H1 (cell line): Measurements from ENCODE around the gene GALNT9. TPM values are rescaled to one million over a fixed set of nuclear protein-coding genes. Genes with fewer than 3 reads are reported as not detected.
A peak's percentile ranks its signal among the peaks of the same experiment; 100 is the strongest.

Experiments
- CTCF ChIA-PET: fragments of 300-600 bp; sonication (Branson Sonifier 250); formaldehyde crosslinking; loops from one replicate; lab custom pipeline; 2021; ENCODE audit not compliant: partially characterized antibody; lab: Charles Lee
- POLR2A ChIA-PET: fragments of 300-600 bp; sonication (Branson Sonifier 250); formaldehyde crosslinking; loops from one replicate; lab custom pipeline; 2021; ENCODE audit warnings: inconsistent platforms; ENCODE audit not compliant: partially characterized antibody; lab: Charles Lee
- DNase-seq, 2 experiments: peaks; one replicate each; pipeline versions ENCODE4 v3.0.0 to v3.0.0-alpha.2; 2010 to 2022; ENCODE audit warnings: low spot score in 2 of 2, low read depth in 1 of 2, mixed read lengths in 1 of 2
- FAIRE-seq: peaks from 2 replicates; lab custom pipeline; 2011; peaks lifted over from hg19 to GRCh38; lab: Jason Lieb, UNC
- H2AFZ ChIP-seq: 2 replicates; pipeline ENCODE4 v1.8.1; 2012; ENCODE audit warnings: low read length, inconsistent platforms
- H2AK5ac ChIP-seq: 2 replicates; pipeline ENCODE4 v1.6.1; 2013; ENCODE audit warnings: low read depth, low read length
- H2BK120ac ChIP-seq: replicated peaks from 2 replicates; pipeline ENCODE3; 2013; ENCODE audit warnings: low read depth, low read length, inconsistent platforms
- H2BK12ac ChIP-seq: 2 replicates; pipeline ENCODE4 v1.6.1; 2013; ENCODE audit warnings: low read depth, low read length
- H2BK15ac ChIP-seq: 2 replicates; pipeline ENCODE4 v1.6.1; 2013; ENCODE audit warnings: low read length
- H2BK20ac ChIP-seq: 2 replicates; pipeline ENCODE4 v1.6.1; 2013; ENCODE audit warnings: low read length
- H2BK5ac ChIP-seq: 2 replicates; pipeline ENCODE4 v1.6.1; 2013; ENCODE audit warnings: low read depth, low read length
- H3K14ac ChIP-seq: 2 replicates; pipeline ENCODE4 v1.6.1; 2013; ENCODE audit warnings: inconsistent platforms; ENCODE audit not compliant: insufficient read length
- H3K18ac ChIP-seq: 2 replicates; pipeline ENCODE4 v1.6.1; 2013; ENCODE audit warnings: low read length; ENCODE audit errors: extremely low read depth
- H3K23ac ChIP-seq: 2 replicates; pipeline ENCODE4 v1.6.1; 2013; ENCODE audit warnings: inconsistent platforms; ENCODE audit not compliant: insufficient read length
- H3K23me2 ChIP-seq: 2 replicates; pipeline ENCODE4 v1.6.1; 2013; ENCODE audit warnings: low read depth, low read length
- H3K27ac ChIP-seq: 2 replicates; pipeline ENCODE4 v1.6.1; 2011; ENCODE audit warnings: low read depth, low read length, inconsistent platforms
- H3K27me3 ChIP-seq, 4 experiments: replicated peaks in 1 of 4; 1 replicate in 1 of 4; 2 replicates in 3 of 4; pipeline versions ENCODE4 v1.6.1 to v1.8.1; 2011 to 2013; ENCODE audit warnings: low read length in 3 of 4, mild to moderate bottlenecking in 3 of 4, inconsistent platforms in 2 of 4, mixed read lengths in 2 of 4, moderate library complexity in 1 of 4; ENCODE audit not compliant: control insufficient read depth in 3 of 4, insufficient read depth in 3 of 4; ENCODE audit errors: extremely low read depth in 1 of 4
- H3K36me3 ChIP-seq, 4 experiments: 2 replicates each; pipeline versions ENCODE4 v1.6.1 to v1.8.1; 2011 to 2013; ENCODE audit warnings: mild to moderate bottlenecking in 4 of 4, low read length in 3 of 4, moderate library complexity in 2 of 4, control low read depth in 1 of 4, inconsistent platforms in 1 of 4; ENCODE audit not compliant: insufficient read depth in 4 of 4, control insufficient read depth in 2 of 4
- H3K4ac ChIP-seq: replicated peaks from 2 replicates; pipeline ENCODE3; 2013; ENCODE audit warnings: low read length, low read depth, mixed read lengths, inconsistent platforms; ENCODE audit not compliant: insufficient read length
- H3K4me1 ChIP-seq, 4 experiments: replicated peaks in 1 of 4; 1 replicate in 1 of 4; 2 replicates in 3 of 4; pipeline versions ENCODE4 v1.6.1 to v1.8.1; 2011 to 2013; ENCODE audit warnings: low read length in 3 of 4, inconsistent platforms in 2 of 4, mixed read lengths in 1 of 4; ENCODE audit not compliant: insufficient read depth in 4 of 4, control insufficient read depth in 3 of 4
- H3K4me2 ChIP-seq, 2 experiments: 2 replicates each; pipeline versions ENCODE4 v1.6.1 to v1.8.1; 2011 to 2013; ENCODE audit warnings: low read depth in 2 of 2, low read length in 2 of 2, control low read depth in 1 of 2, inconsistent platforms in 1 of 2, mild to moderate bottlenecking in 1 of 2; ENCODE audit not compliant: insufficient read depth in 1 of 2
- H3K4me3 ChIP-seq, 4 experiments: fragments of 200-600, 300-600 bp in 1 of 4; sonication (generic), shearing (Covaris generic), sonication (Bioruptor Twin) in 1 of 4; 2 replicates each; pipeline versions ENCODE4 v1.5.1 to v1.8.1; 2011 to 2016; ENCODE audit warnings: low read length in 4 of 4, low read depth in 3 of 4, control low read depth in 2 of 4, inconsistent platforms in 2 of 4, mild to moderate bottlenecking in 2 of 4, mixed read lengths in 1 of 4, moderate library complexity in 1 of 4; ENCODE audit not compliant: insufficient read depth in 2 of 4; ENCODE audit errors: extremely low read depth in 1 of 4
- H3K56ac ChIP-seq: replicated peaks from 2 replicates; pipeline ENCODE3; 2013; ENCODE audit warnings: low read depth, mild to moderate bottlenecking, mixed read lengths, low read length, inconsistent platforms; ENCODE audit not compliant: insufficient read length
- H3K79me1 ChIP-seq: 2 replicates; pipeline ENCODE4 v1.6.1; 2013; ENCODE audit warnings: low read depth, low read length, control low read depth
- H3K79me2 ChIP-seq, 2 experiments: 2 replicates each; pipeline versions ENCODE4 v1.6.1 to v1.8.1; 2012 to 2013; ENCODE audit warnings: low read length in 2 of 2, mild to moderate bottlenecking in 2 of 2, inconsistent platforms in 1 of 2; ENCODE audit not compliant: insufficient read depth in 2 of 2, control insufficient read depth in 1 of 2
- H3K9ac ChIP-seq, 4 experiments: replicated peaks in 1 of 4; 1 replicate in 1 of 4; 2 replicates in 3 of 4; pipeline versions ENCODE4 v1.6.1 to v1.8.1; 2011 to 2013; ENCODE audit warnings: low read depth in 3 of 4, low read length in 3 of 4, control low read depth in 2 of 4, mild to moderate bottlenecking in 2 of 4, moderate library complexity in 2 of 4, inconsistent platforms in 1 of 4; ENCODE audit errors: extremely low read depth in 1 of 4
- H3K9me3 ChIP-seq, 2 experiments: 2 replicates each; pipeline versions ENCODE4 v1.6.1 to v1.8.1; 2012 to 2013; ENCODE audit warnings: mild to moderate bottlenecking in 2 of 2, moderate library complexity in 2 of 2, control low read depth in 1 of 2, inconsistent platforms in 1 of 2, low read depth in 1 of 2, low read length in 1 of 2, mixed read lengths in 1 of 2; ENCODE audit not compliant: insufficient read depth in 2 of 2
- H4K20me1 ChIP-seq, 2 experiments: replicated peaks in 1 of 2; 2 replicates each; pipeline versions ENCODE3 to v1.8.1; 2011 to 2013; ENCODE audit warnings: inconsistent platforms in 2 of 2, low read length in 2 of 2, mild to moderate bottlenecking in 1 of 2; ENCODE audit not compliant: insufficient read depth in 2 of 2, control insufficient read depth in 1 of 2
- H4K5ac ChIP-seq: 2 replicates; pipeline ENCODE4 v1.6.1; 2013; ENCODE audit warnings: low read length, low read depth, mixed read lengths, inconsistent platforms; ENCODE audit not compliant: insufficient read length
- H4K8ac ChIP-seq: 2 replicates; pipeline ENCODE4 v1.8.0; 2013; ENCODE audit warnings: mild to moderate bottlenecking, moderate library complexity, low read length, inconsistent platforms; ENCODE audit not compliant: insufficient read depth; ENCODE audit errors: extremely low read depth
- H4K91ac ChIP-seq: replicated peaks from 2 replicates; pipeline ENCODE3; 2013; ENCODE audit warnings: low read length, mixed read lengths, inconsistent platforms; ENCODE audit not compliant: insufficient read length
- CHD1 ChIP-seq: IDR thresholded peaks from 2 replicates; pipeline ENCODE4 v1.6.1; 2012; ENCODE audit warnings: low read depth, low read length, improper control_type of control experiment
- FOSL1 ChIP-seq: IDR thresholded peaks from 2 replicates; pipeline ENCODE4 v1.6.1; 2011; ENCODE audit warnings: mild to moderate bottlenecking, low read depth, low read length, moderate library complexity; ENCODE audit not compliant: insufficient read depth
- GTF2F1 ChIP-seq: IDR thresholded peaks from 2 replicates; pipeline ENCODE4 v1.6.1; 2012; ENCODE audit warnings: low read depth, low read length, improper control_type of control experiment, borderline replicate concordance
- RAD21 ChIP-seq, 2 experiments: IDR thresholded peaks in 1 of 2; conservative IDR thresholded peaks in 1 of 2; 2 replicates each; pipeline ENCODE4 v1.6.1; 2011; ENCODE audit warnings: low read depth in 2 of 2, low read length in 2 of 2, improper control_type of control experiment in 1 of 2, inconsistent platforms in 1 of 2, mild to moderate bottlenecking in 1 of 2, moderate library complexity in 1 of 2
- RFX5 ChIP-seq: IDR thresholded peaks from 2 replicates; pipeline ENCODE4 v1.6.1; 2011; ENCODE audit warnings: low read depth, low read length, improper control_type of control experiment, borderline replicate concordance
- SUZ12 ChIP-seq: fragments of 200-600 bp; sonication (generic); IDR thresholded peaks from 2 replicates; pipeline ENCODE4 v1.6.1; 2012; ENCODE audit warnings: mild to moderate bottlenecking, inconsistent platforms, low read length, moderate library complexity, mixed read lengths
- TEAD4 ChIP-seq: IDR thresholded peaks from 2 replicates; pipeline ENCODE4 v1.6.1; 2012; ENCODE audit warnings: low read depth, low read length, inconsistent platforms, mixed read lengths
- WGBS, 2 experiments: shearing (Covaris generic) in 1 of 2; methylation state at CpG; one replicate each; pipeline versions ENCODE4 v1.1.6 to v1.1.7; 2013 to 2015; ENCODE audit warnings: low lambda C conversion rate in 2 of 2, mixed read lengths in 2 of 2, inconsistent platforms in 1 of 2, low coverage in 1 of 2, missing lambda C conversion rate in 1 of 2; ENCODE audit not compliant: insufficient replicate concordance in 2 of 2, insufficient coverage in 1 of 2, insufficient read length in 1 of 2; ENCODE audit errors: extremely low coverage in 1 of 2, missing lambda C conversion rate in 1 of 2; 5-methylcytosine and 5-hydroxymethylcytosine counted together
- polyA plus RNA-seq, 7 experiments: library from polyadenylated mRNA; depleted of rRNA in 3 of 7; stranded (reverse) in 5 of 7; unstranded in 2 of 7; fragments of >200 nt in 5 of 7; fragments of 200-250 nt in 2 of 7; gene quantifications; 1 replicate in 5 of 7; 2 replicates in 1 of 7; 4 replicates in 1 of 7; pipeline versions ENCODE4 v1.2.1 to v1.2.3, GENCODE V29; 2011 to 2013; ENCODE audit warnings: missing spikeins in 2 of 7, mixed read lengths in 2 of 7
- total RNA-seq: library from RNA; stranded (reverse); fragmentation: NEBNext Ultra II Directional; extraction: Animal tissue kit (Norgen Biotek cat#: 25700); gene quantifications from 2 replicates; pipeline ENCODE4 v1.2.1, GENCODE V29; 2021
- TF ChIP-seq, protein P1 (sequence below), 3 experiments: IDR thresholded peaks; 1 replicate in 2 of 3; 2 replicates in 1 of 3; pipeline versions ENCODE4 v1.5.1 to v1.6.1; 2011; ENCODE audit warnings: low read length in 3 of 3, mild to moderate bottlenecking in 3 of 3, inconsistent platforms in 2 of 3, low read depth in 1 of 3, moderate library complexity in 1 of 3; ENCODE audit not compliant: insufficient read depth in 1 of 3; ENCODE audit errors: control extremely low read depth in 1 of 3

GALNT9 gene
- total and polyA plus RNA-seq, 2 of the 8 experiments (the other 6 are each of a cell fraction or from before 2014, with no cell fraction given) = 2.0 to 3.6 TPM

DNA sequence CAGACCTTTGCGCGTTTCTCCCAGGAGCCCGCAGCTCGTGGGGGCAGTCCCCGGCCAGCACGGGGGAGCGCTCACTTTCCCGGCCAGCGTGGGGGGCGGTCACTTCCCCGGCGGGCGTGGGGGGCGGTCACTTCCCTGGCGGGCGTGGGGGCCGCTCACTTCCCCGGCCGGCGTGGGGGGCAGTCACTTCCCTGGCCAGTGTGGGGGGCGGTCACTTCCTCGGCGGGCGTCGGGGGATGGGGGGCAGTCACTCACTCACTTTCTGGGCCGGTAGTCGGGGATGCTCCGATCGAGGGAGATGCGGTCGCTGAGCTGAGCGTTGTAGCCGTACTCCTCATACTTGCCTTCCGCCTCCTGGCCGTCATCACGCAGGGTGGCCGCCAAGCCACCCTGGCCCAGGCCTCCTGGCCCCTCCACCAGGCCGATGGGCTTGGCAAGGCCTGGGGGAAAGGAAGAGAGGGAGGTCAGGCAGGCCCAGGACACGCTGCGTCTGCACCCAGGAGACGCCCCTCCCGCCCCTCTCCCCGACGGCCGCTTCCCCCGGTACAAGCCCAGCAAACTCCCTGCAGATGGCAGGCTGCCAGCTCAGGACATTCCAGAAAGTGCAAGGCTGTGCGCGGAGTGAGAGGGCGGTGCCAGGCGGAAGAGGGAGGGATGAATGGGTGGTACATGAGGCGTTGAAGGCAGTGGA, 43.3 kb downstream of the GALNT9 start:
- peaks cover 0 to 7% of the 10 kb centered on the region in 2 experiments; a peak in 2 of 4 replicates for H3K9me3 ChIP-seq
- H3K9ac ChIP-seq = no peak overlapping the region
- H3K23ac ChIP-seq = no peak overlapping the region
- CTCF ChIA-PET = interaction anchor here (0.6 to 3.8 kb wide), 12 partner anchors 11 to 128 kb away, joined by 3 to 36 read pairs (median 6); partner anchors contain the start of gene GALNT9
- H2BK20ac ChIP-seq = no peak overlapping the region
- no peaks in the 10 kb centered on the region; the same call in 1 of the 2 replicates for H3K79me1 ChIP-seq
- no peak overlapping the region for H3K27ac ChIP-seq
- H3K4me3 ChIP-seq = peak overlapping the region in 2 of 4 experiments; percentile 4 to 49; a peak in 2 of 8 replicates
- H2BK120ac ChIP-seq = no peak overlapping the region
- peak overlapping the region; percentile 52 for H4K5ac ChIP-seq
- peaks cover 0 to 15% (median 8%) of the 10 kb centered on the region in 4 experiments; a peak in 4 of 7 replicates for H3K27me3 ChIP-seq
- no peak overlapping the region for H2AK5ac ChIP-seq
- H3K79me2 ChIP-seq = no peaks in the 10 kb centered on the region
- peak overlapping the region; percentile 35 to 69 for H3K4me2 ChIP-seq
- H2BK5ac ChIP-seq = no peak overlapping the region
- 0 out of 2 replicates have a peak, but pooled peaks cover 1% of the 10 kb centered on the region for H3K23me2 ChIP-seq
- H3K36me3 ChIP-seq = no peaks in the 10 kb centered on the region
- no peak overlapping the region for H3K18ac ChIP-seq
- H3K4me1 ChIP-seq = peaks cover 5 to 39% (median 31%) of the 10 kb centered on the region in 4 experiments
- H4K91ac ChIP-seq = no peak overlapping the region
- no peak overlapping the region for H2BK15ac ChIP-seq
- POLR2A ChIA-PET = interaction anchor here (0.8 kb wide), 1 partner anchor 43 kb away, joined by 3 read pairs; no protein-coding TSS in a partner anchor
- WGBS, 2 experiments = 16% methylated on average over 15 of the region's 51 CpGs; no CpG with 5 or more reads in 1 of the 2 experiments
- H2AFZ ChIP-seq = no peak overlapping the region
- H4K20me1 ChIP-seq = no peaks in the 10 kb centered on the region
- H4K8ac ChIP-seq = peak overlapping the region; percentile 68; the same call in 1 of the 2 replicates
- H3K4ac ChIP-seq = no peak overlapping the region
- DNase-seq = peak in 1 of 2 experiments; percentile 69
- H2BK12ac ChIP-seq = peak overlapping the region; percentile 68; the same call in 1 of the 2 replicates
- no peak overlapping the region for H3K14ac ChIP-seq
- H3K56ac ChIP-seq = no peak overlapping the region
- no peak for FAIRE-seq
- no peak for TF ChIP-seq FOSL1
- no peak for TF ChIP-seq GTF2F1
- TF ChIP-seq RFX5 = no peak
- peak; percentile 64; the same call in 1 of the 2 replicates for TF ChIP-seq TEAD4
- TF ChIP-seq RAD21 (IDR thresholded peaks at IDR 0.05 in 1 of 2, conservative IDR thresholded peaks at IDR 0.05 in 1 of 2; ENCODE audit: low read depth in 2 of 2, low read length in 2 of 2) = peak in 1 of 2 experiments; percentile 28; a peak in 1 of 4 replicates
- TF ChIP-seq, protein P1, sequence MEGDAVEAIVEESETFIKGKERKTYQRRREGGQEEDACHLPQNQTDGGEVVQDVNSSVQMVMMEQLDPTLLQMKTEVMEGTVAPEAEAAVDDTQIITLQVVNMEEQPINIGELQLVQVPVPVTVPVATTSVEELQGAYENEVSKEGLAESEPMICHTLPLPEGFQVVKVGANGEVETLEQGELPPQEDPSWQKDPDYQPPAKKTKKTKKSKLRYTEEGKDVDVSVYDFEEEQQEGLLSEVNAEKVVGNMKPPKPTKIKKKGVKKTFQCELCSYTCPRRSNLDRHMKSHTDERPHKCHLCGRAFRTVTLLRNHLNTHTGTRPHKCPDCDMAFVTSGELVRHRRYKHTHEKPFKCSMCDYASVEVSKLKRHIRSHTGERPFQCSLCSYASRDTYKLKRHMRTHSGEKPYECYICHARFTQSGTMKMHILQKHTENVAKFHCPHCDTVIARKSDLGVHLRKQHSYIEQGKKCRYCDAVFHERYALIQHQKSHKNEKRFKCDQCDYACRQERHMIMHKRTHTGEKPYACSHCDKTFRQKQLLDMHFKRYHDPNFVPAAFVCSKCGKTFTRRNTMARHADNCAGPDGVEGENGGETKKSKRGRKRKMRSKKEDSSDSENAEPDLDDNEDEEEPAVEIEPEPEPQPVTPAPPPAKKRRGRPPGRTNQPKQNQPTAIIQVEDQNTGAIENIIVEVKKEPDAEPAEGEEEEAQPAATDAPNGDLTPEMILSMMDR (IDR thresholded peaks at IDR 0.05; ENCODE audit: control extremely low read depth in 1 of 3, insufficient read depth in 1 of 3, low read depth in 1 of 3, low read length in 3 of 3) = 0 out of 4 replicates have a peak, but pooled peaks of 1 of the 3 experiments have one; percentile 23
- TF ChIP-seq CHD1 = no peak
- 0 out of 2 replicates have a peak, but pooled peaks have one; percentile 22 for TF ChIP-seq SUZ12
